ENCODE measurements around the gene CCSER1. TPM values are rescaled to one million over a fixed set of nuclear protein-coding genes. Genes with fewer than 3 reads are reported as not detected.

The CCSER1 gene
- total and polyA plus RNA-seq, 2 of the 8 experiments (the other 6 are each of a cell fraction or from before 2014, with no cell fraction given), result 0.26 to 0.84 TPM

GRCh38 chr4:90943311-90943710 is 816.1 kb downstream of the CCSER1 start:
- Histone ChIP-seq H3K14ac (ENCODE audit: insufficient read length) (no peak overlapping the region), H2AK5ac (ENCODE audit: low read depth, low read length) (no peak overlapping the region), H2BK12ac (ENCODE audit: low read depth, low read length) (no peak overlapping the region), H3K9ac (replicated peaks in 1 of 4; ENCODE audit: extremely low read depth in 1 of 4, low read depth in 3 of 4, low read length in 3 of 4) (no peak overlapping the region), H3K79me2 (ENCODE audit: control insufficient read depth in 1 of 2, insufficient read depth in 2 of 2, low read length in 2 of 2) (no peaks in the 10 kb centered on the region), H3K23me2 (ENCODE audit: low read depth, low read length) (no peaks in the 10 kb centered on the region), H2BK120ac (replicated peaks; ENCODE audit: low read depth, low read length) (no peak overlapping the region), H3K4me1 (replicated peaks in 1 of 4; ENCODE audit: control insufficient read depth in 3 of 4, insufficient read depth in 4 of 4, low read length in 3 of 4) (no peaks in the 10 kb centered on the region), H3K18ac (ENCODE audit: extremely low read depth, low read length) (no peak overlapping the region), H3K27me3 (replicated peaks in 1 of 4; ENCODE audit: control insufficient read depth in 3 of 4, extremely low read depth in 1 of 4, insufficient read depth in 3 of 4, low read length in 3 of 4) (no peaks in the 10 kb centered on the region), H3K56ac (replicated peaks; ENCODE audit: insufficient read length, low read depth, low read length) (no peak overlapping the region), H3K4ac (replicated peaks; ENCODE audit: insufficient read length, low read depth, low read length) (no peak overlapping the region), H4K8ac (ENCODE audit: extremely low read depth, insufficient read depth, low read length) (no peak overlapping the region), H2BK20ac (ENCODE audit: low read length) (no peak overlapping the region), H3K9me3 (ENCODE audit: insufficient read depth in 2 of 2, low read depth in 1 of 2, low read length in 1 of 2) (no peaks in the 10 kb centered on the region), H3K4me2 (ENCODE audit: insufficient read depth in 1 of 2, low read depth in 2 of 2, low read length in 2 of 2) (no peak overlapping the region), H4K20me1 (replicated peaks in 1 of 2; ENCODE audit: control insufficient read depth in 1 of 2, insufficient read depth in 2 of 2, low read length in 2 of 2) (no peaks in the 10 kb centered on the region), H3K27ac (ENCODE audit: low read depth, low read length) (no peak overlapping the region), H3K4me3 (ENCODE audit: extremely low read depth in 1 of 4, insufficient read depth in 2 of 4, low read depth in 3 of 4, low read length in 4 of 4) (no peak overlapping the region), H2BK15ac (ENCODE audit: low read length) (no peak overlapping the region), H3K79me1 (ENCODE audit: low read depth, low read length) (no peaks in the 10 kb centered on the region), H4K5ac (ENCODE audit: insufficient read length, low read depth, low read length) (no peak overlapping the region), H2BK5ac (ENCODE audit: low read depth, low read length) (no peak overlapping the region), H3K36me3 (ENCODE audit: control insufficient read depth in 2 of 4, insufficient read depth in 4 of 4, low read length in 3 of 4) (no peaks in the 10 kb centered on the region), H2AFZ (ENCODE audit: low read length) (no peak overlapping the region), H4K91ac (replicated peaks; ENCODE audit: insufficient read length, low read length) (no peak overlapping the region), H3K23ac (ENCODE audit: insufficient read length) (no peak overlapping the region)
- ChIA-PET POLR2A (ENCODE audit: partially characterized antibody) (no interaction called here), CTCF (ENCODE audit: partially characterized antibody) (interaction anchor here (0.7 kb wide), 1 partner anchor 189 kb away, joined by 3 read pairs; no protein-coding TSS in a partner anchor)
- 83% methylated on average over 5 of the region's 6 CpGs; no CpG with 5 or more reads in 1 of the 2 experiments for WGBS, 2 experiments (ENCODE audit: extremely low coverage in 1 of 2, insufficient coverage in 1 of 2, insufficient read length in 1 of 2, insufficient replicate concordance in 2 of 2, low coverage in 1 of 2, low lambda C conversion rate in 2 of 2, missing lambda C conversion rate in 1 of 2)
- DNase-seq (ENCODE audit: low read depth in 1 of 2, low spot score in 2 of 2) (no peak), FAIRE-seq (no peak)
- TF ChIP-seq E2F6 (IDR thresholded peaks at IDR 0.05) (no peak), YY1 (IDR thresholded peaks at IDR 0.05; ENCODE audit: low read depth, low read length) (no peak), TCF12 (IDR thresholded peaks at IDR 0.05; ENCODE audit: low read depth, low read length) (no peak), KDM1A (IDR thresholded peaks at IDR 0.05; ENCODE audit: borderline replicate concordance, low read length) (no peak), SIX5 (IDR thresholded peaks at IDR 0.05; ENCODE audit: low read depth, low read length) (no peak), RNF2 (IDR thresholded peaks at IDR 0.05; ENCODE audit: borderline replicate concordance, low read depth, low read length, missing control alignments, poor library complexity, severe bottlenecking) (no peak), CBX8 (IDR thresholded peaks at IDR 0.05; ENCODE audit: borderline replicate concordance, low read depth, low read length) (no peak), FOSL1 (IDR thresholded peaks at IDR 0.05; ENCODE audit: insufficient read depth, low read depth, low read length) (no peak), EP300 (IDR thresholded peaks at IDR 0.05; ENCODE audit: borderline replicate concordance in 1 of 2, low read depth in 2 of 2, low read length in 2 of 2) (no peak)
